Hepatocyte (in vitro differentiated cells): ENCODE results near the gene TENT5C.

Experiments
- EZH2 ChIP-seq: fragments of 200-600 bp; sonication (generic); IDR thresholded peaks from 2 replicates; pipeline ENCODE4 v1.6.1; 2016; ENCODE audit warnings: antibody characterized with exemption, mild to moderate bottlenecking, borderline replicate concordance
- TF ChIP-seq, protein P1 (sequence below): fragments of 200-600 bp; sonication (generic); IDR thresholded peaks from 2 replicates; pipeline ENCODE4 v1.5.1; 2016; ENCODE audit warnings: antibody characterized with exemption, mild to moderate bottlenecking; ENCODE audit not compliant: poor library complexity

DNA sequence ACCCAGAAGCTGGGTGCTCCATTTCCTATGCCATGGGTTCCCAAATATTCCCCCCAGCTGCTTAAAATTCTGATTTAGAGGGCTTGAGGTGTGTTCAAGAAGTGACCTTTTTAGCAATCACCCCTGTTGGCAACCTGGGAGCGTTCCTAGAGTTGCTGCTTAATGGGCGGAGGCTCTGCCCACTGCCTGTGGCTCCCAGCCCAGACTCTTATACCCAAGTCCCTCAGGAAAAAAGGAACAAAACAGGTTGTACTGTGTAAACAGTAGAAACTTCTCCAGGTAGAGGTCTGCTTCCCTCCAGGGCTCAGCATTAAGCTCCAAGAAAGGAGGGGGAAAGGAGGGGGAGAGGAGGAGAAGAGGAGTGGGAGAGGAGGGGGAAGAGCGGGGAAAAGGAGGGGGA is 14.6 kb upstream of the TENT5C start:
- TF ChIP-seq, protein P1, sequence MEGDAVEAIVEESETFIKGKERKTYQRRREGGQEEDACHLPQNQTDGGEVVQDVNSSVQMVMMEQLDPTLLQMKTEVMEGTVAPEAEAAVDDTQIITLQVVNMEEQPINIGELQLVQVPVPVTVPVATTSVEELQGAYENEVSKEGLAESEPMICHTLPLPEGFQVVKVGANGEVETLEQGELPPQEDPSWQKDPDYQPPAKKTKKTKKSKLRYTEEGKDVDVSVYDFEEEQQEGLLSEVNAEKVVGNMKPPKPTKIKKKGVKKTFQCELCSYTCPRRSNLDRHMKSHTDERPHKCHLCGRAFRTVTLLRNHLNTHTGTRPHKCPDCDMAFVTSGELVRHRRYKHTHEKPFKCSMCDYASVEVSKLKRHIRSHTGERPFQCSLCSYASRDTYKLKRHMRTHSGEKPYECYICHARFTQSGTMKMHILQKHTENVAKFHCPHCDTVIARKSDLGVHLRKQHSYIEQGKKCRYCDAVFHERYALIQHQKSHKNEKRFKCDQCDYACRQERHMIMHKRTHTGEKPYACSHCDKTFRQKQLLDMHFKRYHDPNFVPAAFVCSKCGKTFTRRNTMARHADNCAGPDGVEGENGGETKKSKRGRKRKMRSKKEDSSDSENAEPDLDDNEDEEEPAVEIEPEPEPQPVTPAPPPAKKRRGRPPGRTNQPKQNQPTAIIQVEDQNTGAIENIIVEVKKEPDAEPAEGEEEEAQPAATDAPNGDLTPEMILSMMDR: no peak
- no peak for TF ChIP-seq EZH2
